Measurements from ENCODE around the gene IGSF9.

The IGSF9 gene

GRCh38 chr1:159897962-159898361, 47.5 kb downstream of the IGSF9 start:
- Mint-ChIP-seq H3K27ac (no peak overlapping the region), H3K9me3 (no peaks in the 10 kb centered on the region), H3K4me1 (peaks cover 5% of the 10 kb centered on the region), H3K36me3 (no peaks in the 10 kb centered on the region), H3K4me3 (no peak overlapping the region)
- ATAC-seq (no peak), DNase-seq (ENCODE audit: low spot score in 2 of 2) (no peak)

DNA sequence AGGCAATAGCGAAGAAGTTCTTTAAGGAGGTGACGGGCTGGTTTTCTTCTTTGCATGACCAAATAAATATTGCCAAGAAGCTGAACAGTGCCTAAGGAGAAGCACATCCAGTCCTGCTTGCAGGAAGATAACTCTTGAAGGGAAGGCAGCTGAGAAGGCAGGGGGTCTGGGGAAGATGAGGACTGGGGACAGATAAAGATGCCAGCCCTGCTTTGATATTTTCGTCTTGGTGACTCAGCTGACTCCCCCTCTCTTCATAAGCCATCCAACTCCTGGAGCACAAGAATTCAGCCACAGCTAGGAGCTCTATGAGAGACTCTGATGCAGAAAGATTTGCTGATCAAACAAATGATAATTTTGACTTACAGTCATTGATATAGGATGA, 48.9 kb downstream of the IGSF9 start:
- DNase-seq (ENCODE audit: low spot score in 2 of 2) (no peak), ATAC-seq (no peak)
- Mint-ChIP-seq H3K4me1 (peaks cover 7% of the 10 kb centered on the region), H3K4me3 (no peak overlapping the region), H3K9me3 (no peaks in the 10 kb centered on the region), H3K27ac (no peak overlapping the region), H3K36me3 (peaks cover under 1% of the 10 kb centered on the region)

DNA sequence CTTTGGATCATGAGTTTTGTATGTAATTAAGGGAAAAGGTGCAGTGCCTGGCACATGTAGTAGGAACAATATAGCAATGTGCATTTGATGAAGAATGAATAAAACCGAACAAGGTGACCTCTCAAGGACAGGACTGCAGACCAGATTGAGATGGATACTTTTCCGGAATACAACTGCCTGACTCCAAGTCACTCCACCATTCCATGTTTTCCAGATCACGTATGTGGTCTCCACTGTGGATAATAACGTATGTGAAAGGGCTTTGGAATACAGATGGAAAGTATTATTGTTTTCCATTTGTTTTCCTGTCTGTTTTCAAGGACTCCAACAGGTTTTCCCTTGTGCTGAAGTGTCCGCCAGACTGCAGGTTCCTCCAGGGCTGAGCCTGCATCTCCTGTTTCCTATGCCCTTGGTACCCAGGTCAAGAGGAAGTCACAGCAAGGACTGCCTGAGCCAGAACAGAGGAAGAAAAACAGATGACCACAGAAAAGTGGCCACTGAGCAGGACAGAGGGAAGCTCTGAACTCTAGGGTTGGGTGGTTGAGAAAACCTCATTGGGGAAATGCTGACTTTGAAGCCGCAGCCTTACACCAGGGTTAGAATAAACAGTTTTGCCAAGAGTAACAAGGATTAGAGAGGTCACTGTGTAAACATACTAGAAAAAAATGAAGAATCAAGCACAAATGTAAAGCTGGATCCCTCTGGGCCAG, 49.4 kb downstream of the IGSF9 start:
- DNase-seq (ENCODE audit: low spot score in 2 of 2) (no peak), ATAC-seq (no peak)
- Mint-ChIP-seq H3K4me1 (peaks cover 11% of the 10 kb centered on the region), H3K4me3 (no peak overlapping the region), H3K27ac (no peak overlapping the region), H3K36me3 (peaks cover 4% of the 10 kb centered on the region), H3K9me3 (no peaks in the 10 kb centered on the region)

DNA sequence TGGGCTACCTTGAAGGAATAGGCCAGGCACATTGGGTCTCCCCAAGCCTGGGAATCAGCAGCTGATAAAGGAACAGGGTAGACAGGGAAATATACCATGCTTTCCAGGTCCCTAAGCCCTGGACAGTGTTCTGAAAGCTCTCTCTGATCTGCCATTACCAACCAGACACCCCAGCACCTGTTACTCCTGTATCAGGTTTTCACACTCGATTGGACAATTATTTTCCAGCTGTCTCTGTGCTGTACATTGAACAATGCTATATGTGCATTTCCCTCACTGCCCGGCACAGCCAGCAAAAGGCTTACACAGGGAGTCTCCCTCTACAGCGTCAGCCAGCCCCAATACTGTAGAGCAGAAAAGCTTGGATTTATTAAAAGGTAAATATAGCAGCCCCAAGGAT, 50.1 kb downstream of the IGSF9 start:
- ATAC-seq, result no peak
- no peaks in the 10 kb centered on the region for H3K9me3 Mint-ChIP-seq
- H3K36me3 Mint-ChIP-seq, result peaks cover 4% of the 10 kb centered on the region
- no peak for DNase-seq (ENCODE audit: low spot score in 2 of 2)
- no peak overlapping the region for H3K27ac Mint-ChIP-seq
- H3K4me3 Mint-ChIP-seq, result no peak overlapping the region
- H3K4me1 Mint-ChIP-seq, result peaks cover 13% of the 10 kb centered on the region

DNA sequence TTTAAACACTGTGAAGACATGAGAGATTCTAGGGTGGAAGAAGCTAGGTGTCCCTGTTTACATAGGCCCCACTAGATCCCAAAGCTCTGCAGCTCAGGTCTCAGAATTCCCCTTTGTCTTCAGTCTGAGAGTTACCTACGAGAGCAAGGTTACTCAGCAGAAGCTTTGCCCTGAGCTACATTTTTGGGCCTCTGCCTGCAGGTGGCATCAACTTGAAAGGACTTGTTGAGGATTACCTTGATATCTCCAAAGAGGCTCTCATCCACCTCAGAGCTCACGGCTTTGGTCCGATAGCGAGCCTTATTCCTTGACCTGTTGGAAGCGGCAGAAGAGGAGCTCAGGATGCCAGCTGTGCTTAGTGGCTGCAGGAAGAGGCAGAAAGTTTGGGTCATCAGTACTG, 52.5 kb downstream of the IGSF9 start:
- Mint-ChIP-seq H3K27ac (peak overlapping the region; percentile 35), H3K4me1 (peaks cover 23% of the 10 kb centered on the region), H3K9me3 (no peaks in the 10 kb centered on the region), H3K36me3 (peaks cover 4% of the 10 kb centered on the region), H3K4me3 (no peak overlapping the region)
- DNase-seq (ENCODE audit: low spot score in 2 of 2), result no peak
- no peak for ATAC-seq

DNA sequence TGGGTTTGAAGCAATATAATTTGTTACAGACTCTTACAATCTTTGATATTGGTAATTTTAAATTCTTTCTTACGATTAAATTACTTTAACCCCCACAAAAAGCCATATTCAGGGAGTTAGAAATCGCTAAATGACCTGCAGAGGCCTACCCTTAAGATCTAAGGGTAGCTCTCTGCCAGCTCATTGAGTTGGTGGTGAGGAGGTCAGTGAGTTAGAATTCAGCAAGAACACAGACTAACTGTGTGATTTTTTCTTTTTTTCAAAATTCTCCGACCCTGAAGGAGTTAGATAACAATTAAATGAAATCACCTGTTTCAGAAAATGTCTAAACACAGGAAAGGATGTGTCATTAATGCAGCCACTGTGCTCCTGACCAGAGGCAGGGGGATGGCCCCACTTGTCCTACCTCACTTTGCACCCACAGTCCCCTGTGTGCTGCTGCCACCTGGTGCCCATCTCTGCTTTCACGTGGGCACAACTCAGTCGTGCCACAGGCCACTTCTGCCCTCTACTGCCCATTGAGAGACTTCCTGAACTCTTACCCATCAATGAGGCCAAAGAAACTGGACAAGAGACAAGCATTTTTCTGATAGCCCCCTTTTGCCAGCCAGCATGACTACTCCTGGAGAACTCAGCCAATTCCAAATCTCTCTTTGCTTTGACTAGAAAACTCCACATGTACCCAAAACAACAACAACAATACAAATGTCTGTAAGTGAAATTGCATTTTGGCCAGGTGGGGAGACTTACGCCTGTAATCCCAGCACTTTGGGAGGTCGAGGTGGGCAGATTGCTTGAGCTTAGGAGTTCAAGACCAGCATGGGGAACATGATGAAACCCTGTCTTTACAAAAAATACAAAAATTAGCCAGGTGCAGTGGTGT, 53.9 kb downstream of the IGSF9 start:
- peaks cover 4% of the 10 kb centered on the region for H3K36me3 Mint-ChIP-seq
- no peaks in the 10 kb centered on the region for H3K9me3 Mint-ChIP-seq
- no peak overlapping the region for H3K27ac Mint-ChIP-seq

DNA sequence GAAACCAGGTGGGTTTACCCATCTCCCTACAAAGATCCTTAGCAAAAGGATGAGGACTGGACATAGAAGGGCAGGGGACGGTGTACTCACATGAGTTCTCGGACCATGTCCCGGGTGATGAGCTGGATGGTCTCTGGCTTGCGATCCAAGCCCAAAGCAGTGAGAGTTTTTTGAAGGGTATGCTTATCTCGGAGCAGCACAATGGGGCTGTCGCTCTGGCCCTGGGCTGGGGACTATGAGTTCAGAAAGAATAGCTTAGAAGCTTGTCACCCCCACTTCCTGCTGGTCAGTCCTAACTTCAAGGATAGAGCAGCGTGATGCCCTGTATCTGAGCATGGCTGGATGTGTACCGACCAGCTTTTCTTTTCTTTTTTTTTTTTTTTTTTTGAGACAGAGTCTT, 55.0 kb downstream of the IGSF9 start:
- no peak for DNase-seq (ENCODE audit: low spot score in 2 of 2)
- no peaks in the 10 kb centered on the region for H3K9me3 Mint-ChIP-seq
- no peak overlapping the region for H3K4me3 Mint-ChIP-seq
- peaks cover 18% of the 10 kb centered on the region for H3K4me1 Mint-ChIP-seq
- no peak for ATAC-seq
- H3K36me3 Mint-ChIP-seq, result peaks cover 4% of the 10 kb centered on the region
- H3K27ac Mint-ChIP-seq, result peak overlapping the region; percentile 33

More for the DNA sequence above, 53.9 kb downstream of the IGSF9 start:
- Mint-ChIP-seq H3K4me1 (peaks cover 23% of the 10 kb centered on the region), H3K4me3 (no peak overlapping the region)
- ATAC-seq (peak; percentile 93), DNase-seq (ENCODE audit: low spot score in 2 of 2) (peak; percentile 70 to 86)

DNA sequence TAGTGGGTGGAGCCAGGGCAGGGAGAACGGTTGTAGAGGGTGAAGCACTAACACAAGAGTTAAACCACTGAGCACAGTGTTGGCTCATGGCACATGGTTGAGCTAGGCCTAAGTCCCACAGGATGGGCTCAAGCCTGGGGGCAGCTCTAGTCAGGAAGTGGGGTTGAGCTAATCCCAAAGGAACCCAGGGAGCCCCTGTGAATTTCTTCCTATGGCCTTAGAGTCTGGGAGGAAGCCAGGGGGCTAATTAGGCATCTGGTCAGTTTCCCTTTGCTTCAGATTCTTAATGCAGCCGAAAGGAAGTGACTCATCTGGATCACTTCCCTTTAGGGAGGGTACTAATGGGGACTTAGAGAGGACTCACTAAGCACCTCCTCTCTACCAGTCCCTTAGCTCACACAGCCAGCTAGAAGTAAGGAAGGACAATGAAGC, 55.6 kb downstream of the IGSF9 start:
- no peak overlapping the region for H3K4me3 Mint-ChIP-seq
- ATAC-seq (peak; percentile 78), DNase-seq (ENCODE audit: low spot score in 2 of 2) (no peak)
- H3K4me1 Mint-ChIP-seq, result peaks cover 18% of the 10 kb centered on the region
- H3K27ac Mint-ChIP-seq, result peak overlapping the region; percentile 33
- peaks cover 4% of the 10 kb centered on the region for H3K36me3 Mint-ChIP-seq
- no peaks in the 10 kb centered on the region for H3K9me3 Mint-ChIP-seq

- DNase-seq (ENCODE audit: low spot score in 2 of 2), result no peak
- Mint-ChIP-seq H3K36me3 (peaks cover 4% of the 10 kb centered on the region), H3K9me3 (no peaks in the 10 kb centered on the region), H3K4me3 (no peak overlapping the region), H3K27ac (peak overlapping the region; percentile 33), H3K4me1 (peaks cover 18% of the 10 kb centered on the region)
- ATAC-seq, result no peak
Measured at GRCh38 chr1:159889202-159889601, 56.2 kb downstream of the IGSF9 start.

- peaks cover under 1% of the 10 kb centered on the region for H3K4me1 Mint-ChIP-seq
- no peak overlapping the region for H3K4me3 Mint-ChIP-seq
- H3K36me3 Mint-ChIP-seq, result no peaks in the 10 kb centered on the region
- no peaks in the 10 kb centered on the region for H3K9me3 Mint-ChIP-seq
- no peak for ATAC-seq
- DNase-seq (ENCODE audit: low spot score in 2 of 2), result no peak
- no peak overlapping the region for H3K27ac Mint-ChIP-seq
Measured at GRCh38 chr1:159884296-159884695, 61.1 kb downstream of the IGSF9 start.

GRCh38 chr1:159883134-159883533, 62.3 kb downstream of the IGSF9 start:
- Mint-ChIP-seq H3K4me1 (no peaks in the 10 kb centered on the region), H3K9me3 (no peaks in the 10 kb centered on the region), H3K27ac (no peak overlapping the region), H3K36me3 (no peaks in the 10 kb centered on the region), H3K4me3 (no peak overlapping the region)
- DNase-seq (ENCODE audit: low spot score in 2 of 2) (no peak), ATAC-seq (no peak)

- Mint-ChIP-seq H3K27ac (no peak overlapping the region), H3K4me1 (no peaks in the 10 kb centered on the region), H3K4me3 (no peak overlapping the region), H3K36me3 (no peaks in the 10 kb centered on the region), H3K9me3 (no peaks in the 10 kb centered on the region)
- DNase-seq (ENCODE audit: low spot score in 2 of 2), result no peak
- no peak for ATAC-seq
Measured at GRCh38 chr1:159882527-159882862, 62.9 kb downstream of the IGSF9 start.

DNA sequence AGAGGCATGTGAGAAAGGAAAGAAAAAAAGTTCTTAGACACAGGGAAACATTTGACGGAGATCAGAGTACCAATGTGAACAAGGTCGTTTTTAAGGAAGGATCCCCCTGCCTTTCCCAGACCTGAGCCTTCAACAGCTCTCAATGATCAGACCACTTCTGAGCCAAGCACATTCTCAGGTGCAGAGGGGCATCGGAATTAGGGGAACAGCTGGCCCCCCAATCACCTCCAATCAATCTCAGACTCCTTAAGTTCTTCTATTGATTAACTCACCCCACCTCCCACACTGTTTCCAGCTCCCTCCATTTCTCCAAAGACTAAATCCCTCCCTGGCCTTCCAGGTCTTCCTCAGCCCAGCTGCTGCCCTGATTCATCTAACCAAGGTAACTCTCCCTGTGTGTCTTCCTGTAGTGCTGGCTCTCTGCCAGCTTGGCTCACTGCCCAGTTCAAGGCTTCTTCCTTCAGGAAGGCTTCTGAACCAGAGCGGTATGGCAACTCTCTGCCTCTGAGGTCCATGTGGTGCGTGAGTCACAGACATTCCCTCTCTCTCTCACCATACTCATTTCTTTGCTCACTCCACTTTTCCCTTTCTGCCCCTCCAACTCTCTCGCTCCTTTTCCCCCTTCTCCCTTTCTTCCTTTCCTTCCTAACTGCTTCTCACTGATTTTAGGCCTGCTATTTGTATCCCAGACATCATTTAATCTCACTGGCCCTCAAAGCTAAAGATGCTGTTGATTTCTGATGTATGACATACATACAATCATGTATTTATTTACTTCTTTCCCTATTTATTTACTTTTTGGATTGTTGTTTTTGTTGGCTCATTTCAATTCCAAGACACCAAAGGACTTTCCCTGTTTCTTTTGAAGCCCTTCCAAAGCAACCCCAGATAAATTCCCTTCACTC, 63.5 kb downstream of the IGSF9 start:
- Mint-ChIP-seq H3K9me3 (no peaks in the 10 kb centered on the region), H3K36me3 (no peaks in the 10 kb centered on the region), H3K4me3 (no peak overlapping the region), H3K4me1 (no peaks in the 10 kb centered on the region), H3K27ac (no peak overlapping the region)
- ATAC-seq (no peak), DNase-seq (ENCODE audit: low spot score in 2 of 2) (no peak)

- ATAC-seq (no peak), DNase-seq (ENCODE audit: low spot score in 2 of 2) (no peak)
- no peak overlapping the region for H3K27ac Mint-ChIP-seq
- H3K36me3 Mint-ChIP-seq, result no peaks in the 10 kb centered on the region
- no peaks in the 10 kb centered on the region for H3K9me3 Mint-ChIP-seq
- no peak overlapping the region for H3K4me3 Mint-ChIP-seq
- no peaks in the 10 kb centered on the region for H3K4me1 Mint-ChIP-seq
Measured at GRCh38 chr1:159880430-159880829, 65.0 kb downstream of the IGSF9 start.

GRCh38 chr1:159879977-159880376, 65.4 kb downstream of the IGSF9 start:
- no peaks in the 10 kb centered on the region for H3K36me3 Mint-ChIP-seq
- no peaks in the 10 kb centered on the region for H3K9me3 Mint-ChIP-seq
- DNase-seq (ENCODE audit: low spot score in 2 of 2) (no peak), ATAC-seq (no peak)
- H3K27ac Mint-ChIP-seq, result no peak overlapping the region
- H3K4me3 Mint-ChIP-seq, result no peak overlapping the region
- H3K4me1 Mint-ChIP-seq, result no peaks in the 10 kb centered on the region

All from stimulated activated effector memory CD8-positive, alpha-beta T cell treated with anti-CD3 and anti-CD28 coated beads, Interleukin-12 subunit alpha, Interleukin-12 subunit beta, amount 100 ng/mL, for 72 hours (primary cell).